HG03039 (cell line): ENCODE data around the gene UNC13A.

ENCODE experiments used
- ATAC-seq: cut with Tn5 transposase; IDR thresholded peaks from one replicate; pipeline ENCODE4 v1.9.1; 2021; ENCODE audit warnings: mild to moderate bottlenecking, moderate library complexity; ENCODE audit not compliant: unreplicated experiment

The UNC13A gene

DNA sequence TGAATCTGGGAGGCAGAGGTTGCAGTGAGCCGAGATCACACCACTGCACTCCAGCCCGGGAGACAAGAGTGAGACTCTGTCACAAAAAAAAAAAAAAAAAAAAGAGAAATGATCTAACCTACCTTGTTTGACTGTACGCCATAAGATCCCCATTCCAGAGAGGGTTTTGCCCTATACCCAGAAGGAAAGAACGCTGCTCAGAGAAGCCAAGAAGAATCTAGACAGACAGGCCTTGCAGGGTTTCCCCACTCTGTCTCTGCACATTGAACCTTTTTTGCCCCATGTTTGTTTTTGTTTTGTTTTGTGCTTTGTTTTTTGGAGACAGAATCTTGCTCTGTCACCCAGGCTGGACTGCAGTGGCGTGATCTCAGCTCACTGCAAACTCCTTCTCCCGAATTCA is 23.7 kb upstream of the UNC13A start:
- no peak for ATAC-seq

DNA sequence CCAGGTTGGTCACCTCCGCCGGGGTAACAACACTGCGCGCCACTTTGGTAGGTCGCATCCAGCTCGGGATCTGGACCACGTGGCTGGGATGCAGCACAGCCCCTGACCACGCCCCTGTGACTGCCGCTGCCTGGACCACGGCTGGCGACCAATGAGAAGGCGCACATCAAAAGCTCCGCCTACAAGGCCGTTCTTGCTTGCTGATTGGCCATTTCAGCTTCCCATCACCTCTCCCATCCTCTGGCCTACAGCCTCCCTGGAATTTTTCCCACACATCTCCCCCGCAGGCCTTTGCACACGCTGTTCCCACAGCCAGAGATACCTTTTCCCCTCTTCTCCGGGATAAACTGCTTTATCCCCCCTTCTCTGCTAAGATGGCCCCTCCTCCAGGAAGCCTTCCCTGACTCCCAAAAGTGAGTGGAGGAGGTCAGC is 18.6 kb upstream of the UNC13A start:
- ATAC-seq, result no peak

DNA sequence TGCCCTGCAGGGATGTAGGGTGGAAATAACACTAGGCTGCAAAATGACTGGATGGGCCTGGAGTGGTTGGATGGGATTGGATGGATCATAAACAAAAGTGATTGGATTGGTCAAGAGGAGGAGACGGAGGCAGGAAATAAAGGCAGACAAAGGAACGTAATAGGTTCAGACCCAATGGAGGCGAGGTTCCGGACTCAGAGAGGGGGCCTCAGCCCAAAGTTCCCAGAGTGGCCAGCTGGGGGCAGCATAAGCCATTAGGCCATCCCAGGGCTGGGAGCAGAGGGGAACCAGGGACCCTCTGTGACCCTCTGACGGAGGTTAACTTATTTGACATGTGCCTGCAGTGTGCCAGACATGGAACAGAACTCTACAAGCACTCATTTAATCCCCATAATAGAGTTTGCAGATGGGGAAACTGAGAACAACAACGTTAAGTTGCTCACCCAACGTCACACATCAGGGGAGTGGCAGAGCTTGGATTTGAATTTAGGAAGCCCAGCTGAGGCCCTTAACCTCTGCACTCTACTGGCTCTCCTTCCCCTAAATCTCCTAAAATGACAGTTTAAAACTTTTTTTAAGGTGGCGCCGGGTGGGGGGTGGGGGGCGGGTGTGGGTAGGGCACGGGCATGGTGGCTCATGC is 15.8 kb upstream of the UNC13A start:
- ATAC-seq, result no peak

DNA sequence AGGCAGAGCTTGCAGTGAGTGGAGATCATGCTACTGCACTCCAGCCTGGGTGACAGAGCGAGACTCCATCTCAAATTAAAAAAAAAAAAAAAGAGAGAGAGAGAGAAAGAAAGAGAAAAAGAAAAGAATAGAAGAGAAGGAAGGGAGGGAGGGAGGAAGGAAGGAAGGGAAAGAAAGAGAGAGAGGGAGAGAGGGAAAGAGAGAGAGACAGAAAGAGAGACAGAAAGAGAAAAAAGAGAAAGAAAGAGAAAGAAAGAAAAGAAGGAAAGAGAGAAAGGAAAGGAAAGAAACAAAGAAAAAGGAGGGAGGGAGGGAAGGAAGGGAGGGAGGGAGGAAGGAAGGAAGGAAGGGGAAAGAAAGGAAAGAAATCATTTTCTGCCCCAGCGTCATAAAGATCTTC is 7.0 kb upstream of the UNC13A start:
- no peak for ATAC-seq

DNA sequence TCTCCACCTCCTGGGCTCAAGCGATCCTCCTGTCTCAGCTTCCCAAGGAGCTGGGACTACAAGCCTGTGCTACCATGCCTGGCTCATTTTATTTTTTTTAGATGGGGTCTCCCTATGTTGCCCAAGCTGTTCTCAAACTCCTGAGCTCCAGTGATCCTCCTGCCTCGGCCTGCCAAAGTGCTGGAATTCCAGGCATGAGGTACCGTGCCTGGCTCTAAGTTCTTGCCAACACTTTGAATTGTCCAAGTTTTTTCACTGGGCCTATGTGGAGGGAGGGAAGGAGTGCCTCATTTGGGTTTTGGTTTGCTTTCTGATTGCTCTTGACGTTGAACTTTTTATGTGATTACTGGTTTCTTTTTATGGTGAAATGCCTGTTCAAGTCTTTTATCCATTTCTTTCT is 4.4 kb upstream of the UNC13A start:
- ATAC-seq, result no peak

DNA sequence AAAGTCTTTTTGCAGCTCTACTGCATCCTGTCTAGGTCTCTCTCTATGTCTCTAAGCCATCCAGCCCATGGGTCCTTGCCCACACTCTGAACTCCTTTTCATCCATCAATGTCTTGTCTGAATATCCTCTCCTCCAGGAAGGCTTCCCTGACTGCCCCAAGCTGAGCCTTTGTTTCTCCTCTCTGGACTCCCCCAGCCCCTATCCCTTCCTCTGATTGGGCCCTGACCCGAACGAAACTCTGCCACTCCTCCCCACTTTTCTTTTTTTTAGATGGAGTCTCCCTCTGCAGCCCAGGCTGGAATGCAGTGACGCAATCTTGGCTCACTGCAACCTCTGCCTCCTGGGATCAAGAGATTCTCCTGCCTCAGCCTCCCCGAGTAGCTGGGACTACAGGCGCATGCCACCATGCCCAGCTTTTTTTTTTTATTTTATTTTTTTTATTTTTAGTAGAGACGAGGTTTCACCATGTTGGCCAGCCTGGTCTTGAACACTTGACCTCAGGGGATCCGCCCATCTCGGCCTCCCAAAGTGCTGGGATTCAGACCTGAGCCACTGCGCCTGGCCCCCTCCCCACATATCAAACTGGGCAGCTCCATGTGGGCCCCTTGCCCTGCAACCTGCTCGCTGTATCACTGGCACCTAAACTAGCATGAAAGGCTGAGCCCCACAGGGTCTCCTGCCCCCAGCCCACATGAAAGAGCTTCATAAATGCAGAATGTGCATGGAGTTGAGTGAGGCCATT is 870 bp upstream of the UNC13A start:
- ATAC-seq, result no peak

DNA sequence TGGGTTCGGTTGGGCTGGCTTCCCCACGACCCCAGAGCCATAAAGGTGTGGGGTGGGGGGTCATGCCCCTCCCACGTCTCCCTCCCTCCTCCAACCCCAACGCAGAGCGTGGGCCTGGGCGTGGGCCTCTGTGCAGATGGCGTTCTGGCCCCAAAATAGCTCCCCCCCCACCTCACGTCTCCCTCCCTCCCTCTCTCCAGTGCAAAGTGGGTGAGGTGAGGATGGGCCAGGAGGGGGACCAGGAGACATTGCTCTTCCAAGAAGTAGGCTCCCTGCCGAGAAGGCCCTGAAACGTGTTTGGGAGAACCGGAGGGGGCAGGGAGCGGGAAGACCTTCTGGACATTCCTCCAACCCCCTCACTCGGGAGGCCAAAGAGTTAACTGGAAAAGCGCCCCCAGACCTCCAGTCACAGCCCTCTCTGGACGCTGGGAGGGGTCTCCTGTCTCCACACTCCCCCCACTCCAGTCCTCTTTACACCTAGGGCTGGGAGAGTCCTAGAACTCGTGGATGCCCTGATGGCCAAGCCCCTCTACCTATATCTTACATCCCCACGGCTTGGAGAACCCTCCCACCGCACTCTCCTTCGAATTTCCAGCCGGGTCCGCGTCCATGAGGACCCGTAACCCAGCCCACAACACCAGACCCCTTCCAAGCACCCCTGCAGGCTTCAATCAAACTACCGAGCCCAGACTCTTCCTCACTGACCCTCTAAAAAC is 855 bp downstream of the UNC13A start:
- no peak for ATAC-seq

DNA sequence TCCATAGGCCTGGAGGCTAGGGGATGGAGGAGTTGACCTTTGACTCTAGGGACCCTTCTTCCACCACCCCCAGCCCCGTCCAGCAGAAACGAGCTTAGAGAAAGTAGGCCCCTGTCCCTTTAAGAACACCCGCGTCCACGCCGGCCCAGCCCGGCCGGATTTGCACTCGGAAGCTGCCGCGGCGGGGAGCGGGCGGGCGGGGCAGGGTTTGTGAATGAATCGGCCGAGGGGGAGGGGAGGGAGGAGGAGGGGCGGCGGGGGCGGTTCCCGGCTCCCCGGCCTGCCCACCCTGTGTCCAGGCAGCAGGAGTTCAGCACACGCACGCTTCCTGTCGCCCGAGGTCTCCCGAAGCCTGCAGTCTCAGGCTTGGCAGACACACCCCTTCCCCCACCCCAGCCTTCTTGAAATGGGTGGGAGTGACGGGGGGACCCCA is 1.5 kb downstream of the UNC13A start:
- no peak for ATAC-seq

DNA sequence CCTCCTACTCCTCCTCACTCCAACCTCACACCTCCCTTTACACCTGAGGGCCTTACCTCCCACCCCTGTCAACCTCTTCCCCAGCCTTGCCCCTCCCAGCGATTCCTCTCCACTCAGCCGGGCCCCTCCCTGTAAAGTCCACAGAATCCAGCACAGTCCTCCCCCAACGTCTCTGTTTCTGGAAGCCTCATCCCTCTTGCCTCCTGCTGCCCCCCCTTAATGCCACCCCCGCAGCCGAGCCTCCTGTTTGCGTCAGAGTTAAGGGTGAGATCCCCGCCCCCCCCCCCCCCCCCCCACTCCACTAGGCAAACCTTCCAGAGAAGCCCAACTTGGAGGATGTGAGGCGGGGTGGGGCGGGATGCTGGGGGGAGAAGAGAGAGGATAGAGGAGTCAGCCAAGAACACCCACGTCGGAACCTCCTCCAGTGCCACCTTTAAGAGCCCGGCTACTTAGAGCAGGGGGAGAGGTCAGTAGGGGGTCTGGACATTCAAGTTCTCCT is 2.1 kb downstream of the UNC13A start:
- ATAC-seq, result no peak

DNA sequence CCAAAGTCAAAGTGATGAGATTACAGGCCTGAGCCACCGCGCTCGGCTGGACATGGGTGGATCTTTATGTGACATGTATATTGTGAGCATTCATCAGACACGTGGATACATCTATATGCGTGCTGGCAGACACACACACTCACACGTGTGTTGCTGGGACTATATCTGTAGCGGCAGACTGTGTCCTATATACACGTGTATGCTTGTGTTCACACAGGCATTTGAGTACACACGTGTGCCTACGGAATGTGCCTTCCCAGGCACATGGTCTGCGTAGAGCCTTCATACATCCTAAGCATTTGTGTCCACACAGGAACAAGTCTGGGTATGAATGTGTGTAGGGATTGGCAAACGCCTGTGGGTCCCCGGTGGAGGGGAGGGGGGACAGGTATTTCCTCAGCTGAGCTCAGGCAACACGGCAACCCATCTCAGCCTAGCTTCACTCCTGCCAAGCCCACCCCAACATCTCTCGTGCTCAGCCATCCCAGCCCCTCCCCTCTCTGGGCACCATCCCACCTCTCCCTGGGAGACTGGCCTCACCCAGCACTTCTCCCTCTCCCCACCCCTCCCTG is 2.6 kb downstream of the UNC13A start:
- ATAC-seq, result no peak

DNA sequence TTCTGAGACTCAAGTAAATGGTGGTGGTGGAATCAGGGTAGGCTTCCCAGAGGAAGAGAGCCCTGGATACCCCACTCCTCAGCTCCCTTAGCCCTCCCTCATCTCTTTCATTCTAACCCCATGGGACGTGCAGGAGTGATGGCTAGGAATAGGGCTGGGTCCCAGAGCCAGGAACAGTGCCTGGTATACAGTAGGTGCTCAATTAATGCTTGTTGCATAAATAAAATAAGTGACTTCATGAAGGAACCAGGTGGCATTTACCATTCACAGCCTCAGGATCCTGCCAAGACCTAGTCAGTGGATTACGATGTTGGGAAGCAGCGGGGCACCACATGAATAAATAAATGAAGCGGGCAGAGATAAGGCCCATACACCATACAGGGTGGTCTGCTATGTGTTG is 3.9 kb downstream of the UNC13A start:
- no peak for ATAC-seq

DNA sequence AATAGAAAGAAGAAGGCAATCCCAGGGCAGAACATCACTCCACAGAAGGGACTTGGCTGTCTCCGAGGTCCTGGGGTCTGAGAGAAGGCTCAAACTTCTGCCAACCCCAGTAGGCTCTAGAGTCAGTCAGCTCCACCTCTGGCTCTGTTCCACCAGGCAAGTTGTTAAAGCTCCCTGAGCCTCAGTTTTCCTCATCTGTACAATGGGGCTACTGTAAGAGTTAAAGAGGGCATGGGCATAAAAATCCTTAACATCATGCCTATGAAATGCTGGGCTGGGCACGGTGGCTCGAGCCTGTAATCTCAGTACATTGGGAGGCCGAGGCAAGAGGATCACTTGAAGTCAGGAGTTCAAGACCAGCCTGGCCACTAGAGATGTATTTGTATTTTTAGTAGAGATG is 5.1 kb downstream of the UNC13A start:
- no peak for ATAC-seq

DNA sequence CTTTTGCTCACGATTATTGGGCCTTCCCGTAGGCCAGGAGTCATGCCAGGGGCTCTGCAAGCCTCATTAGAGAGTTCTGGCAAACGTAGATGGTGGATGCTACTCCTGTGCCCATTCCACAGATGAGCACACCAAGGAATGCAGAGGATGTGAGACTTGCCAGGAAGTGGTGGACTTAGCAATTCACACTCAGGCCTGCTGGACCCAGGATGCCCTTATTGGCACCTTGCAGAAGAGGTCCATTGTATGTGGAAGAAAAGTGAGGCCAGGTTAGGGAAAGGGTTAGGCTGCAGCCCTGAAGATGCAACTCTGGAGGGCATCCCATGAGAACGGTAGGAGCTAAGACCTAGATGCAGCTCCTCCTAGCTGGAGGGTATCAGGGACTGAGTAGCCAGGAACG is 5.9 kb downstream of the UNC13A start:
- no peak for ATAC-seq

DNA sequence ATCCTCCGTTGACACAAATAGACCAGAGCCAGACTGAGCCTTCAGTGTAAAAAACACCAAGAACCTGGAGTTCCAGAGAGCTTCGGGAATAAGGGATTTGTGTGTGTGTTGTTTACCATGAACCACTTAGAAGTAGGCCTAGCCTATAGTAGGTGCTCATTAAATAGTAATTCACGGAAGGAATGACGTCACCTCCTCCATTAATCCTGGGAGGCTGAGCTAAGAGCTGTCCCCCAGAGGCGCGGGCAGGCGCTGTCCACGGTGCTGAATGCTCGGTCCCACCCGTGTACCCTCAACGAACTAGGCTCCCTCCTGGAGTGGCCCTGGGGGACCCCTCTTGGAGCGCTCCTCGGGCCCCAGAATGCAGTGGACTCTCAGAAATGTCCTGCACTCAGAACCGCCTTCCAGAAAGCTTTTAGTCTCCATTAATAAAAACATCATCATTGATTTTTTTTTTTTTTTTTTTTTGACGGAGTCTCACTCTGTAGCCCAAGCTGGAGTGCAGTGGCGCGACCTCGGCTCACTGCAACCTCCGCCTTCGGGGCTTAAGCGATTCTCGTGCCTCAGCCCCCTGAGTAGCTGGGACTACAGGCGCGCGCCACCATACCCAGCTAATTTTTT is 6.5 kb downstream of the UNC13A start:
- no peak for ATAC-seq

DNA sequence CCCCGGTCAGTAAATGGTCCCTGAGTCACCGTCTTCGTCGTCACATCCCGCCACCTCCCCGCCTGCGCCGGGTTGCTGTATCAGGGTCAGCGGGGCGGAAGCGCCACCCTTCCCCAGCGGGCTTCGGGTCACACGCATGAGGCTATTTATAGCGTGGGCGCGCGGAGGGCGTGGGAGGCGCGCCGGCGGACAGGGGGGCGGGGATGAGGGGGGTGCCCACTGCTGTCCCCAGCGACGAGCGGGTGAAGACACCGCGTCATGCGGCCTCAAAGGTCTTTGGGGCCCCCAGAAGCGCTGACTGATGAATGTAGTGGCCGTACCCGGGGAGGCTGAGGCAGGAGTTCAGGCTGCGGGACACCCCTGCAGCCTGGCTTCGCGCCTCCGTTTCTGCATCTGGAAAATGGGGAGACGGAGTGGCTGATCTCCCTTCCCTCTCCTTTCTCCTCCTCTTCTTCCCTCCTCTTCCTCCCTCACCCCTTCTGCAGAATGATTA is 7.9 kb downstream of the UNC13A start:
- no peak for ATAC-seq

DNA sequence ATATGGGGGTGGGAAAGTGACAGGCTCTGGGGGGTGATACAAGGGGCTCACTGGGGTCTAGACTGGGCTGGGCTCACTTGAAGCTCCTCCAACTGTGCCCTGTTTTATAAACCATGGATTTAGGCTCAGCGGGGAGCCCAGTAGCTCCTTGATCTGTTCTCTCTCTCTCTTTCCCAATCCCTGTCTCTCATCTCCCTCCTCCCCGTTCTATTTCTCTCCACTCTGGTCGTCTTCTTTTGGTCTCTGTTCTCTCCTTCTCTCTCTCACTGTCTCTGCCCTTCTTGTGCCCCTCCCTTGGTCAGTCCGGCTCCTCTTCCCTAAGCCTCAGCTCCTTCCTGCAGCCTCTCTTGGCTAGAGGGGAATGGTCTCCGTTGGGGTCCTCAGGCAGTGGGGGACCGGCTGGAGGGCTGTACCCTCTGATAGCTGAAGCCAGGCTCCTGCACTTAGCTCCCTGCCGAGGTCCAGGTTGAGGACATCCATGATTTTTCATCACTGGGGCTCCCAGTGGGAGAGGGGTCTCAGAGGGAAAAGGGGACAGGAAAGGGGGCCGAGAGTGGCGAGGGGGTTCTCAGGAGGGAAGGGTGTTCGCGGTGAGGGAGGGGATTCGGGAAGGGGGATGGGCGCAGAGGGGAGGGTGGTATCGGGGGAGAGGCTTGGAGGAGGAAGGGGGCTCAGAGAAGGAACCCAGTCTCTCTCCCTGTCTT is 8.5 kb downstream of the UNC13A start:
- no peak for ATAC-seq

DNA sequence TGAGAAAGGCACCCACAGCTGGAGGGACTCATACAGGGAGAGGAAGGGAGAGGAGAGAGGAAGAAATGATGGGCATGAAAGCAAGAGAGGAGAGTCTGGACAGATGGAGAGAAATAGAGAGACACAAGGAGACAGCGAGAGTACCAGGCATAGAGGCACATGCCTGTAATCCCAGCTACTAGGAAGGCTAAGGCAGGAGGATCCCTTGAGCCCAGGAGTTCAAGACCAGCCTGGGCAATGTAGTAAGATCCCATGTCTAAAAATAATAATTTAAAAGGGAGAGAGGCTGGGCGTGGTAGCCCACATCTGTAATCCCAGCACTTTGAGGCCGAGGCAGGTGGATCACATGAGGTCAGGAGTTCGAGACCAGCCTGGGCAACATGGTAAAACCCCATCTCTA is 9.3 kb downstream of the UNC13A start:
- ATAC-seq, result no peak

DNA sequence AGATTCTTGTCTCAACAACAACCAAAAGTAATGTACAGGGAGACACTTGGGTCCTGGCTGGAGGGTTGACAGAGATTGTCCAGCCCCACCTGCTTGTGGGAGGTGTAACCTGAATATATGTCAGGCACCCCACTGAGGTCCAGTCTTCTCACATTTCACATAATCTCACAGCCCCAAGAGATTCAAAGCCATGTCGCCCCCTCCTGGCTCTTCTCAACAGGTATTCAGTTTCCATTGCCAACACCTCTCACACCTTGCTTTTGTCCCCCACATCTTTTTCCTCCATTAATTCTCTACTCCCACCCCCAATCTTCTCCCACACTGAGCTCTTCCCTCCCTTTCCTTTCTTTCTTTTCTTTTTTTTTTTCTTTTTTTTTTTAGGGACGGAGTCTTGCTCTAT is 11.2 kb downstream of the UNC13A start:
- ATAC-seq, result no peak

DNA sequence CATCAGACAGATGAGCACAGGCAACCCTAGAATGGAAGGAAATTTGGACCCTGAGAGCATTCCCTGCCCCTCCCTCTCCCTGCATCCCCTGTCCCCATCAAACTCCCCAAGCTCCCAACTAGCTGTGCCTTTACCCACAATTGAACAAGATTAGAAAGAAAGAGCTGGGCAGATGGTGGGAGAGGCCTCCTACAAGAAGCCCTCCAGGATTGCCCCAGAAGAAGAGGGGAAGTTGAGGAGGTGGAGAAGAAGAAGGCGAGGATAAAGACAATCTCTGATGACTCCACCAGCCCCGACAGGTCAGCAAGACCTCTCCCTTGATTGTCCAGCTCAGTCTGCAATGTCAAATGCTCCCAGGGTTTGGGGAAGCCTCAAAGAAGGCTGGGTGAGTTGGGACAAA is 11.9 kb downstream of the UNC13A start:
- no peak for ATAC-seq
